IMR-90 (cell line): ENCODE measurements around the gene ULK2.

Experiments
- BHLHE40 ChIP-seq: fragments of 150-350 bp; IDR thresholded peaks from 2 replicates; pipeline ENCODE4 v1.6.1; 2016; ENCODE audit warnings: mild to moderate bottlenecking, low read depth, low read length
- CEBPB ChIP-seq: IDR thresholded peaks from 2 replicates; pipeline ENCODE4 v1.6.1; 2012; ENCODE audit warnings: low read depth, low read length, improper control_type of control experiment
- FOS ChIP-seq: fragments of 150-350 bp; IDR thresholded peaks from 2 replicates; pipeline ENCODE4 v1.6.1; 2016; ENCODE audit warnings: low read depth, low read length
- MAZ ChIP-seq: IDR thresholded peaks from 2 replicates; pipeline ENCODE4 v1.6.1; 2012; ENCODE audit warnings: low read depth, mild to moderate bottlenecking, low read length, improper control_type of control experiment, moderate library complexity, borderline replicate concordance
- NFE2L2 ChIP-seq: fragments of 150-350 bp; IDR thresholded peaks from 2 replicates; pipeline ENCODE4 v1.6.1; 2016; ENCODE audit warnings: low read depth, mild to moderate bottlenecking, low read length
- POLR2A ChIP-seq: IDR thresholded peaks from 2 replicates; pipeline ENCODE4 v1.6.1; 2012; ENCODE audit warnings: mild to moderate bottlenecking, low read depth, low read length
- RCOR1 ChIP-seq: IDR thresholded peaks from 2 replicates; pipeline ENCODE4 v1.6.1; 2012; ENCODE audit warnings: mild to moderate bottlenecking, low read length, improper control_type of control experiment; ENCODE audit not compliant: insufficient replicate concordance
- TF ChIP-seq, protein P1 (sequence below): conservative IDR thresholded peaks from 2 replicates; pipeline ENCODE4 v1.5.1; 2012; ENCODE audit warnings: mild to moderate bottlenecking, low read depth, low read length, improper control_type of control experiment
- TF ChIP-seq, protein P2 (sequence below): fragments of 150-350 bp; IDR thresholded peaks from 2 replicates; pipeline ENCODE4 v1.6.1; 2017; ENCODE audit warnings: mild to moderate bottlenecking, antibody characterized with exemption, low read length, low read depth

DNA sequence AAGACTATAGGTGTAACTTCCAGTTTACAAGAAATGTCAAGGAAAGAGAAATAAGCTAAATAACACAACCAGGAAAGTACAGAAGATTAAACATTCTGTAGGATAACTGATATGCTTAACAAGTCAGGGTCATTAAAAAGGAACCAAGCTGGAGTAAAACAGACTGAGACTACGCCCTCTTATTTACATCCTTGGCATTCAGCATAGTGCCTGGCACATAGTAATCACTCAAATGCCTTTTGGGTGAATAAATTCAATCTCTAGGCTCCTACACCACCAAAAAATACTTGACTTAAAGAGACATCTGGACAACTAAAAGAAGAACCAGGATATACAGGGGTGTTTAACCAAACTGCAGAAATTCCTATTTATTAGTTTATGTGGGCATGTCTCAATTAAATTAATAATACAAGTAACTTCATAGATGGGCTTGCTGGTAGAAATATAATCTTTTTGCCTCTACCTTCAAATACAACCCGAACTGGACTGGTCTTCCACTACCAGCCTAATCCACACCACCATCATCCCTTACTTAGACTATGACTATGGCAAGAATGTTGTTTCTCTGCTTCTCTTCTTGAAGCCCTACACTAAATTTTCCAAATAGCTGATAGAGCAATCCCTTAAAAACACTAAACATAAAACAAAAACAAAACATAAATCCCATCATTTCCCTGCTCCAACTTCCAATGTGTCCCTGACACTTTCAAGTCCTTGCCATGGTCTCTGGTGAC is 47.7 kb upstream of the ULK2 start:
- TF ChIP-seq, protein P1, sequence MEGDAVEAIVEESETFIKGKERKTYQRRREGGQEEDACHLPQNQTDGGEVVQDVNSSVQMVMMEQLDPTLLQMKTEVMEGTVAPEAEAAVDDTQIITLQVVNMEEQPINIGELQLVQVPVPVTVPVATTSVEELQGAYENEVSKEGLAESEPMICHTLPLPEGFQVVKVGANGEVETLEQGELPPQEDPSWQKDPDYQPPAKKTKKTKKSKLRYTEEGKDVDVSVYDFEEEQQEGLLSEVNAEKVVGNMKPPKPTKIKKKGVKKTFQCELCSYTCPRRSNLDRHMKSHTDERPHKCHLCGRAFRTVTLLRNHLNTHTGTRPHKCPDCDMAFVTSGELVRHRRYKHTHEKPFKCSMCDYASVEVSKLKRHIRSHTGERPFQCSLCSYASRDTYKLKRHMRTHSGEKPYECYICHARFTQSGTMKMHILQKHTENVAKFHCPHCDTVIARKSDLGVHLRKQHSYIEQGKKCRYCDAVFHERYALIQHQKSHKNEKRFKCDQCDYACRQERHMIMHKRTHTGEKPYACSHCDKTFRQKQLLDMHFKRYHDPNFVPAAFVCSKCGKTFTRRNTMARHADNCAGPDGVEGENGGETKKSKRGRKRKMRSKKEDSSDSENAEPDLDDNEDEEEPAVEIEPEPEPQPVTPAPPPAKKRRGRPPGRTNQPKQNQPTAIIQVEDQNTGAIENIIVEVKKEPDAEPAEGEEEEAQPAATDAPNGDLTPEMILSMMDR, result no peak
- no peak for TF ChIP-seq POLR2A
- TF ChIP-seq RCOR1, result no peak
- no peak for TF ChIP-seq BHLHE40
- TF ChIP-seq, protein P2, sequence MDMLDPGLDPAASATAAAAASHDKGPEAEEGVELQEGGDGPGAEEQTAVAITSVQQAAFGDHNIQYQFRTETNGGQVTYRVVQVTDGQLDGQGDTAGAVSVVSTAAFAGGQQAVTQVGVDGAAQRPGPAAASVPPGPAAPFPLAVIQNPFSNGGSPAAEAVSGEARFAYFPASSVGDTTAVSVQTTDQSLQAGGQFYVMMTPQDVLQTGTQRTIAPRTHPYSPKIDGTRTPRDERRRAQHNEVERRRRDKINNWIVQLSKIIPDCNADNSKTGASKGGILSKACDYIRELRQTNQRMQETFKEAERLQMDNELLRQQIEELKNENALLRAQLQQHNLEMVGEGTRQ, result no peak
- TF ChIP-seq MAZ, result no peak
- TF ChIP-seq NFE2L2, result no peak
- TF ChIP-seq FOS, result no peak
- no peak for TF ChIP-seq CEBPB
